HFFc6 (cell line): Measurements from ENCODE around the gene CENATAC. TPM values are rescaled to one million over a fixed set of nuclear protein-coding genes. Genes with fewer than 3 reads are reported as not detected.
"Not testable (repeated sequence)": the region's sequence is repeated elsewhere in the genome, so short reads cannot be mapped to it uniquely, and the experiment has no call there.

ENCODE experiments used
- DNase-seq: peaks from one replicate; pipeline ENCODE4 v3.0.0-alpha.2; 2018
- H3K27ac Mint-ChIP-seq: 2 replicates; pipeline ENCODE4 v1.8.0; 2020; ENCODE audit warnings: mild to moderate bottlenecking, mixed read lengths
- H3K27me3 Mint-ChIP-seq: 2 replicates; pipeline ENCODE4 v1.8.0; 2021; ENCODE audit warnings: mild to moderate bottlenecking, moderate library complexity, mixed read lengths; ENCODE audit not compliant: insufficient read depth
- H3K36me3 Mint-ChIP-seq: 2 replicates; pipeline ENCODE4 v1.8.0; 2021; ENCODE audit warnings: low read depth, mixed read lengths
- H3K4me1 Mint-ChIP-seq: 2 replicates; pipeline ENCODE4 v1.8.0; 2020; ENCODE audit warnings: low read depth, mixed read lengths
- H3K4me3 Mint-ChIP-seq: 2 replicates; pipeline ENCODE4 v1.8.0; 2020; ENCODE audit warnings: mild to moderate bottlenecking, moderate library complexity, mixed read lengths
- H3K9me3 Mint-ChIP-seq: 2 replicates; pipeline ENCODE4 v1.8.0; 2020; ENCODE audit warnings: mild to moderate bottlenecking, mixed read lengths
- long read RNA-seq: library from polyadenylated mRNA; unstranded; transcript quantifications from one replicate; pipeline ENCODE4 v2.0.0, GENCODE V29; 2019
- total RNA-seq, 6 experiments: library from RNA; stranded (reverse); fragmentation: NEBNext Ultra II Directional; extraction: Animal tissue kit (Norgen Biotek cat#: 25700); gene quantifications; 2 replicates in 1 of 6; 3 replicates in 5 of 6; pipeline ENCODE4 v1.2.3, GENCODE V29; 2021
- TF ChIP-seq, protein P1 (sequence below): fragments of 200-600 bp; sonication (generic); IDR thresholded peaks from 2 replicates; pipeline ENCODE4 v1.5.0; 2021; ENCODE audit warnings: antibody characterized with exemption, mild to moderate bottlenecking

The CENATAC gene, protein sequence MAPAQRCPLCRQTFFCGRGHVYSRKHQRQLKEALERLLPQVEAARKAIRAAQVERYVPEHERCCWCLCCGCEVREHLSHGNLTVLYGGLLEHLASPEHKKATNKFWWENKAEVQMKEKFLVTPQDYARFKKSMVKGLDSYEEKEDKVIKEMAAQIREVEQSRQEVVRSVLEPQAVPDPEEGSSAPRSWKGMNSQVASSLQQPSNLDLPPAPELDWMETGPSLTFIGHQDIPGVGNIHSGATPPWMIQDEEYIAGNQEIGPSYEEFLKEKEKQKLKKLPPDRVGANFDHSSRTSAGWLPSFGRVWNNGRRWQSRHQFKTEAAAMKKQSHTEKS
- total RNA-seq: 10 to 100 TPM; 15.5 to 19.1 (median 17.0) TPM
- long read RNA-seq, partial matches to known transcripts: 1 of 7 reads
- long read RNA-seq, other reads (novel, unspliced or antisense): 3 of 7 reads

GRCh38 chr11:118997627-118998387 lies at the start of gene CENATAC:
Gene CENATAC (plus strand): TSS chr11:118998138. CDS start chr11:118998198, 60 bp downstream.
- no peaks in the 10 kb centered on the region for H3K9me3 Mint-ChIP-seq
- H3K27me3 Mint-ChIP-seq: no peaks in the 10 kb centered on the region; the same call in 1 of the 2 replicates
- peaks cover 24% of the 10 kb centered on the region for H3K36me3 Mint-ChIP-seq
- peak within 1 kb of the TSS; percentile 88 for H3K27ac Mint-ChIP-seq
- peaks cover 43% of the 10 kb centered on the region for H3K4me1 Mint-ChIP-seq
- TF ChIP-seq, protein P1, sequence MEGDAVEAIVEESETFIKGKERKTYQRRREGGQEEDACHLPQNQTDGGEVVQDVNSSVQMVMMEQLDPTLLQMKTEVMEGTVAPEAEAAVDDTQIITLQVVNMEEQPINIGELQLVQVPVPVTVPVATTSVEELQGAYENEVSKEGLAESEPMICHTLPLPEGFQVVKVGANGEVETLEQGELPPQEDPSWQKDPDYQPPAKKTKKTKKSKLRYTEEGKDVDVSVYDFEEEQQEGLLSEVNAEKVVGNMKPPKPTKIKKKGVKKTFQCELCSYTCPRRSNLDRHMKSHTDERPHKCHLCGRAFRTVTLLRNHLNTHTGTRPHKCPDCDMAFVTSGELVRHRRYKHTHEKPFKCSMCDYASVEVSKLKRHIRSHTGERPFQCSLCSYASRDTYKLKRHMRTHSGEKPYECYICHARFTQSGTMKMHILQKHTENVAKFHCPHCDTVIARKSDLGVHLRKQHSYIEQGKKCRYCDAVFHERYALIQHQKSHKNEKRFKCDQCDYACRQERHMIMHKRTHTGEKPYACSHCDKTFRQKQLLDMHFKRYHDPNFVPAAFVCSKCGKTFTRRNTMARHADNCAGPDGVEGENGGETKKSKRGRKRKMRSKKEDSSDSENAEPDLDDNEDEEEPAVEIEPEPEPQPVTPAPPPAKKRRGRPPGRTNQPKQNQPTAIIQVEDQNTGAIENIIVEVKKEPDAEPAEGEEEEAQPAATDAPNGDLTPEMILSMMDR: peak; percentile 7; the same call in 1 of the 2 replicates
- DNase-seq: peak; percentile 78
- H3K4me3 Mint-ChIP-seq: peak within 1 kb of the TSS; percentile 90

DNA sequence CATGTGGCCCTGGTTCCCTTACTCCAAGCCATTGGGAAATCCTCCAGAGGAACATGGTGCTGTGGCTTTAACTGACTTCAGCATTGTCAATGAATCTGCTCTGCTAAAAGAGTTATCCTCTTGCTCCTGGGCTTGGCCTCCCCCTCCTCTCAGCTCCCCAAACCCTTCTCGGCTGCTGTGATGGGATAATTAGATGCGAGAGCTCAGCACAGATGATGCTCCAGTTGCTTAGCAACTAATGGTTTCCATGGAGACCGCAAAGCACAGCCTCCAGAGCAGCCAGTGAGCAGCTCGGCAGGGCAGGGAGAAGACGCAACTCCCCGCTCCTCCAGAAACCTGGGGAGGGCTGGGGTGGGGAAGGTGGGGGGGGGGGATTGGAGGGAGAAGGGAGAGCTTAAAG lies 44.7 kb upstream of the CENATAC start:
- H3K27ac Mint-ChIP-seq: no peak overlapping the region
- no peak overlapping the region for H3K4me3 Mint-ChIP-seq
- TF ChIP-seq, protein P1: no peak
- no peaks in the 10 kb centered on the region for H3K9me3 Mint-ChIP-seq
- H3K4me1 Mint-ChIP-seq: 0 out of 2 replicates have a peak, but pooled peaks cover 8% of the 10 kb centered on the region
- peak; percentile 43 for DNase-seq
- H3K36me3 Mint-ChIP-seq: no peaks in the 10 kb centered on the region
- peaks cover 39% of the 10 kb centered on the region for H3K27me3 Mint-ChIP-seq

GRCh38 chr11:118953976-118954375 lies 44.0 kb upstream of the CENATAC start:
- H3K9me3 Mint-ChIP-seq, H3K4me3 Mint-ChIP-seq, H3K36me3 Mint-ChIP-seq, DNase-seq, H3K4me1 Mint-ChIP-seq, H3K27ac Mint-ChIP-seq: not testable (repeated sequence)
- peaks cover 37% of the 10 kb centered on the region for H3K27me3 Mint-ChIP-seq

DNA sequence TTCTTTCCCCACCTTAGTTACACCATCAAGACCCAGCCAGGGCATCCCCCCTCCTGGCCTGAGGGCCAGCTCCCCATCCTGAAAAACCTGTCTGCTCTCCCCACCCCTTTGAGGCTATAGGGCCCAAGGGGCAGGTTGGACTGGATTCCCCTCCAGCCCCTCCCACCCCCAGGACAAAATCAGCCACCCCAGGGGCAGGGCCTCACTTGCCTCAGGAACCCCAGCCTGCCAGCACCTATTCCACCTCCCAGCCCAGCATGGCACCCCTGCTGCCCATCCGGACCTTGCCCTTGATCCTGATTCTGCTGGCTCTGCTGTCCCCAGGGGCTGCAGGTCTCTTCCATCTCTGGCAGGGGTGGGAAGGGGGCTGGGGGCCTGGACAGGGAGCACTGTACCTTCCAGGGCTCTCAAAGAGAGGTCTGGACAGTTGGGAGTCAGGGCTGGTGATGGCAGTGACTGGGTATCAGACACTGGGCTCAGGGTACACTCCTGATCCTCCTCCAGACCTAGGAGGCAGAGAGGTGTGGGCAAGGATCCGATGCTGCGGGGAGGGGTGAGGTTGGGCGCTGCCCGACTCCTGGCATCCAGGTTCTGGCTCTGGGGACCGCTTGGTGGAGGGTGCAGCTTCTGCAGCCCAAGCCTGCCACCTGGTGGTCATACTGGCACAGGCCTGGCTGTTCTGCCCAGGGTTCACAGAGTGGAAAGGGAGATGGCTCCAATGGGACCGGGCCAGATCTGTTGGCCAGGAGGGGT lies 41.7 kb upstream of the CENATAC start, which contains the start of gene UPK2:
Gene UPK2, plus strand, starts transcription at position 205 of the 753 bp plus-strand sequence. Its CDS starts 53 bp downstream, at position 258.
- H3K4me1 Mint-ChIP-seq: 0 out of 2 replicates have a peak, but pooled peaks cover 8% of the 10 kb centered on the region
- peak; percentile 73 for DNase-seq
- H3K4me3 Mint-ChIP-seq: no peak within 1 kb of the TSS
- H3K27ac Mint-ChIP-seq: no peak within 1 kb of the TSS
- no peaks in the 10 kb centered on the region for H3K36me3 Mint-ChIP-seq
- TF ChIP-seq, protein P1: peak; percentile 98
- H3K9me3 Mint-ChIP-seq: no peaks in the 10 kb centered on the region
- peaks cover 49% of the 10 kb centered on the region for H3K27me3 Mint-ChIP-seq

GRCh38 chr11:118956847-118957469 lies 41.0 kb upstream of the CENATAC start:
- DNase-seq: no peak
- 0 out of 2 replicates have a peak, but pooled peaks cover 8% of the 10 kb centered on the region for H3K4me1 Mint-ChIP-seq
- TF ChIP-seq, protein P1: peak; percentile 45
- H3K4me3 Mint-ChIP-seq: no peak overlapping the region
- H3K27me3 Mint-ChIP-seq: peaks cover 49% of the 10 kb centered on the region
- no peak overlapping the region for H3K27ac Mint-ChIP-seq
- H3K36me3 Mint-ChIP-seq: no peaks in the 10 kb centered on the region
- H3K9me3 Mint-ChIP-seq: no peaks in the 10 kb centered on the region
